K562 (cell line): ENCODE measurements around the gene CDKL5. TPM values are rescaled to one million over a fixed set of nuclear protein-coding genes. Genes with fewer than 3 reads are reported as not detected.

ENCODE experiments used
- ATAC-seq: fragments of 200-7000 bp; cut with Tn5 transposase; 3 replicates; pipeline ENCODE4 v1.9.1; 2020; ENCODE audit warnings: moderate library complexity
- BruUV-seq: library from RNA; stranded (reverse); fragments of 400-500 nt; replicated peaks from 2 replicates; lab custom pipeline; 2021; lab: Mats Ljungman, UMichigan
- CTCF ChIA-PET: fragments of 300-600 bp; formaldehyde crosslinking; extraction: SDS; loops from one replicate; lab custom pipeline; 2021; ENCODE audit warnings: low intra/inter-chr PET ratio; lab: Yijun Ruan, JAX
- POLR2A ChIA-PET: fragments of 300-600, 350-650 bp; sonication (Branson Sonifier 250); formaldehyde crosslinking; extraction: SDS; loops from one replicate; lab custom pipeline; 2021; ENCODE audit warnings: antibody characterized with exemption, inconsistent platforms; lab: Yijun Ruan, JAX
- DNase-seq, 4 experiments: peaks; one replicate each; pipeline versions ENCODE4 v3.0.0 to v3.0.0-alpha.2; 2011 to 2018; ENCODE audit warnings: low spot score in 3 of 4, mixed read lengths in 3 of 4; ENCODE audit errors: extremely low read depth in 1 of 4
- FAIRE-seq: peaks from 2 replicates; lab custom pipeline; 2011; peaks lifted over from hg19 to GRCh38; lab: Jason Lieb, UNC
- H2AFZ ChIP-seq: 2 replicates; pipeline ENCODE4 v1.6.0; 2011; ENCODE audit warnings: low read depth, low read length, control low read depth, inconsistent platforms
- H3K27ac ChIP-seq: fragments of 200-600 bp; 3 replicates; pipeline ENCODE4 v1.8.0; 2011; ENCODE audit warnings: low read depth, mild to moderate bottlenecking, control low read depth, inconsistent platforms, low read length, moderate library complexity, mixed read lengths; ENCODE audit errors: extremely low read depth
- H3K27me3 ChIP-seq, 2 experiments: fragments of 300-600 bp in 1 of 2; 2 replicates in 1 of 2; 3 replicates in 1 of 2; pipeline versions ENCODE4 v1.6.0 to v1.8.0; 2011; ENCODE audit warnings: inconsistent platforms in 2 of 2, low read length in 2 of 2, mild to moderate bottlenecking in 1 of 2, mixed read lengths in 1 of 2, moderate library complexity in 1 of 2; ENCODE audit not compliant: control insufficient read depth in 2 of 2, insufficient read depth in 2 of 2
- H3K36me3 ChIP-seq: fragments of 300-600 bp; 3 replicates; pipeline ENCODE4 v1.8.0; 2011; ENCODE audit warnings: mild to moderate bottlenecking, low read length, inconsistent platforms; ENCODE audit not compliant: control insufficient read depth, insufficient read depth
- H3K4me1 ChIP-seq, 2 experiments: fragments of 200-600 bp in 1 of 2; replicated peaks in 1 of 2; 2 replicates in 1 of 2; 3 replicates in 1 of 2; pipeline versions ENCODE4 v1.5.1 to v1.8.0; 2011; ENCODE audit warnings: inconsistent platforms in 2 of 2, low read length in 2 of 2, mild to moderate bottlenecking in 1 of 2, mixed read lengths in 1 of 2, moderate library complexity in 1 of 2; ENCODE audit not compliant: control insufficient read depth in 2 of 2, insufficient read depth in 2 of 2
- H3K4me2 ChIP-seq: 2 replicates; pipeline ENCODE4 v1.6.1; 2011; ENCODE audit warnings: low read length, control low read depth, inconsistent platforms, mixed read lengths; ENCODE audit not compliant: insufficient read depth
- H3K4me3 ChIP-seq: fragments of 200-600 bp; sonication (generic), shearing (Covaris generic); 2 replicates; pipeline ENCODE4 v1.5.1; 2016; ENCODE audit warnings: control low read depth, inconsistent platforms
- H3K79me2 ChIP-seq: fragments of 200-600 bp; 3 replicates; pipeline ENCODE4 v1.8.0; 2011; ENCODE audit warnings: low read length, inconsistent platforms; ENCODE audit not compliant: control insufficient read depth, insufficient read depth
- H3K9ac ChIP-seq, 2 experiments: 2 replicates each; pipeline versions ENCODE4 v1.6.0 to v1.6.1; 2011; ENCODE audit warnings: low read depth in 2 of 2, low read length in 2 of 2, control low read depth in 1 of 2, inconsistent platforms in 1 of 2, mild to moderate bottlenecking in 1 of 2, mixed read lengths in 1 of 2; ENCODE audit not compliant: insufficient read depth in 1 of 2
- H3K9me1 ChIP-seq: one replicate; pipeline ENCODE4 v1.6.0; 2011; ENCODE audit warnings: inconsistent platforms, mild to moderate bottlenecking, low read length, moderate library complexity; ENCODE audit not compliant: control insufficient read depth, insufficient read depth
- H3K9me3 ChIP-seq: replicated peaks from 2 replicates; pipeline ENCODE4 v1.5.1; 2011; ENCODE audit warnings: low read depth, low read length, inconsistent platforms; ENCODE audit not compliant: control insufficient read depth, insufficient read depth
- H4K20me1 ChIP-seq: replicated peaks from 2 replicates; pipeline ENCODE4 v1.6.1; 2011; ENCODE audit warnings: low read length, inconsistent platforms, mixed read lengths; ENCODE audit not compliant: control insufficient read depth, insufficient read depth
- CEBPB ChIP-seq: fragments of 450-650 bp; IDR thresholded peaks from 2 replicates; pipeline ENCODE4 v1.6.1; 2016; ENCODE audit warnings: missing genetic modification characterization, missing compliant biosample characterization
- ETS1 ChIP-seq: conservative IDR thresholded peaks from 2 replicates; pipeline ENCODE4 v1.6.1; 2011; ENCODE audit warnings: low read depth, mild to moderate bottlenecking, low read length; ENCODE audit not compliant: control insufficient read depth
- HDAC2 ChIP-seq: fragments of 450-650 bp; IDR thresholded peaks from 2 replicates; pipeline ENCODE4 v1.6.1; 2016; ENCODE audit warnings: mild to moderate bottlenecking
- MCM2 ChIP-seq: fragments of 450-650 bp; IDR thresholded peaks from 2 replicates; pipeline ENCODE4 v1.6.1; 2017; ENCODE audit warnings: low read depth, mild to moderate bottlenecking
- MXD1 ChIP-seq: fragments of 250-450 bp; sonication (Bioruptor Pico); IDR thresholded peaks from 2 replicates; pipeline ENCODE4 v1.8.0; 2021; ENCODE audit warnings: borderline replicate concordance, mild to moderate bottlenecking, moderate library complexity; ENCODE audit not compliant: poor library complexity, severe bottlenecking
- TARDBP ChIP-seq: fragments of 450-650 bp; IDR thresholded peaks from 2 replicates; pipeline ENCODE4 v1.6.1; 2016
- ZBTB9 ChIP-seq: fragments of 450-650 bp; formaldehyde crosslinking; IDR thresholded peaks from 2 replicates; pipeline ENCODE4 v1.4.0; 2020; ENCODE audit warnings: mild to moderate bottlenecking, moderate library complexity
- ZEB2 ChIP-seq: fragments of 450-650 bp; IDR thresholded peaks from 2 replicates; pipeline ENCODE4 v1.6.1; 2016
- ZNF511 ChIP-seq: sonication (generic); formaldehyde crosslinking; IDR thresholded peaks from 2 replicates; pipeline ENCODE4 v1.8.0; 2022; ENCODE audit warnings: mild to moderate bottlenecking, missing genetic modification reagents
- ZNF785 ChIP-seq: fragments of 250-450 bp; sonication (Bioruptor Pico); IDR thresholded peaks from 2 replicates; pipeline ENCODE4 v1.4.0; 2020; ENCODE audit warnings: mild to moderate bottlenecking
- WGBS: fragments of 100-300 bp; shearing (Covaris generic); methylation state at CpG from one replicate; pipeline ENCODE4 v1.1.6; 2016; ENCODE audit warnings: low coverage, mixed read lengths; ENCODE audit not compliant: insufficient coverage; ENCODE audit errors: missing lambda C conversion rate; 5-methylcytosine and 5-hydroxymethylcytosine counted together
- in situ Hi-C: fragments of 300-500 bp; cut with MboI; formaldehyde crosslinking; loops from 4 replicates; pipeline ENCODE4 v1.15.0; 2018; ENCODE audit warnings: inconsistent platforms, mixed read lengths
- intact Hi-C: fragments of 100-400 bp; cut with micrococcal nuclease; formaldehyde crosslinking; loops from 2 replicates; pipeline ENCODE4 v1.14.2; 2022
- polyA plus RNA-seq, 8 experiments: library from polyadenylated mRNA; depleted of rRNA in 4 of 8; stranded (reverse) in 5 of 8; unstranded in 3 of 8; fragments of >200 nt; fragmentation: Nextera tagmentation in 2 of 8; fragmentation: Illumina TruSeq in 1 of 8; extraction: Ambion mirVana in 2 of 8; extraction: Trizol in 1 of 8; gene quantifications; 2 replicates each; pipeline versions ENCODE4 v1.2.1 to v1.2.3, GENCODE V29; 2011 to 2014; ENCODE audit warnings: inconsistent platforms in 1 of 8, missing spikeins in 1 of 8
- total RNA-seq, 7 experiments: library from RNA; depleted of rRNA in 6 of 7; stranded (reverse); fragments of >200 nt in 6 of 7; fragmentation: Illumina TruSeq in 2 of 7; extraction: Trizol in 2 of 7; gene quantifications; 2 replicates each; pipeline versions ENCODE4 v1.2.1 to v1.2.3, GENCODE V29; 2011 to 2021; ENCODE audit warnings: low replicate concordance in 1 of 7

Gene CDKL5
- total and polyA plus RNA-seq, 9 of the 15 experiments (the other 6 are each of a cell fraction or from before 2014, with no cell fraction given): under 0.01 to 0.21 (median 0.04) TPM

- no peak for TF ChIP-seq ZNF511 (CRISPR knock-in tag)
Measured at GRCh38 chrX:18448416-18448815, 23.0 kb downstream of the CDKL5 start (continued).

- FAIRE-seq (no peak), DNase-seq (no peak), ATAC-seq (no peak)
- H3K9ac ChIP-seq: no peak overlapping the region
- ChIA-PET CTCF (no interaction called here), POLR2A (no interaction called here)
- in situ Hi-C loops: no loop called here
- TF ChIP-seq TARDBP: no peak
- TF ChIP-seq ETS1: no peak
- no peak for TF ChIP-seq ZBTB9
- no peak for TF ChIP-seq ZEB2
- TF ChIP-seq ZNF785 (CRISPR knock-in tag): no peak
- TF ChIP-seq CEBPB (tag): no peak
- TF ChIP-seq MXD1 (CRISPR knock-in tag): no peak
- TF ChIP-seq HDAC2: no peak
- TF ChIP-seq MCM2: no peak
- H4K20me1 ChIP-seq: no peaks in the 10 kb centered on the region
- no peaks in the 10 kb centered on the region for H3K27me3 ChIP-seq
- no peaks in the 10 kb centered on the region for H3K4me1 ChIP-seq
- no peak overlapping the region for H3K4me2 ChIP-seq
- H2AFZ ChIP-seq: no peak overlapping the region
- no peak overlapping the region for H3K4me3 ChIP-seq
- no peaks in the 10 kb centered on the region for H3K9me1 ChIP-seq
- WGBS: 3% methylated on average over 4 of the region's 4 CpGs
- H3K36me3 ChIP-seq: no peaks in the 10 kb centered on the region
- H3K27ac ChIP-seq: no peak overlapping the region
- no peaks in the 10 kb centered on the region for H3K79me2 ChIP-seq
- no peaks in the 10 kb centered on the region for H3K9me3 ChIP-seq
- intact Hi-C loops: no loop called here
- no TSS peak for BruUV-seq
Measured at GRCh38 chrX:18449236-18449635, 23.8 kb downstream of the CDKL5 start.
